Stimulated activated CD4-positive, alpha-beta T cell treated with anti-CD3 and anti-CD28 coated beads, Interleukin-15, amount 100 ng/mL, for 1 hour (primary cell): ENCODE results near the gene KNDC1.
"Not testable (repeated sequence)": the region's sequence is repeated elsewhere in the genome, so short reads cannot be mapped to it uniquely, and the experiment has no call there.

ENCODE experiments used
- DNase-seq, 2 donors: peaks; one replicate each; pipeline ENCODE4 v3.0.0-alpha.2; 2020; ENCODE audit warnings: low read depth in 1 of 2, low spot score in 1 of 2

KNDC1 gene

DNA sequence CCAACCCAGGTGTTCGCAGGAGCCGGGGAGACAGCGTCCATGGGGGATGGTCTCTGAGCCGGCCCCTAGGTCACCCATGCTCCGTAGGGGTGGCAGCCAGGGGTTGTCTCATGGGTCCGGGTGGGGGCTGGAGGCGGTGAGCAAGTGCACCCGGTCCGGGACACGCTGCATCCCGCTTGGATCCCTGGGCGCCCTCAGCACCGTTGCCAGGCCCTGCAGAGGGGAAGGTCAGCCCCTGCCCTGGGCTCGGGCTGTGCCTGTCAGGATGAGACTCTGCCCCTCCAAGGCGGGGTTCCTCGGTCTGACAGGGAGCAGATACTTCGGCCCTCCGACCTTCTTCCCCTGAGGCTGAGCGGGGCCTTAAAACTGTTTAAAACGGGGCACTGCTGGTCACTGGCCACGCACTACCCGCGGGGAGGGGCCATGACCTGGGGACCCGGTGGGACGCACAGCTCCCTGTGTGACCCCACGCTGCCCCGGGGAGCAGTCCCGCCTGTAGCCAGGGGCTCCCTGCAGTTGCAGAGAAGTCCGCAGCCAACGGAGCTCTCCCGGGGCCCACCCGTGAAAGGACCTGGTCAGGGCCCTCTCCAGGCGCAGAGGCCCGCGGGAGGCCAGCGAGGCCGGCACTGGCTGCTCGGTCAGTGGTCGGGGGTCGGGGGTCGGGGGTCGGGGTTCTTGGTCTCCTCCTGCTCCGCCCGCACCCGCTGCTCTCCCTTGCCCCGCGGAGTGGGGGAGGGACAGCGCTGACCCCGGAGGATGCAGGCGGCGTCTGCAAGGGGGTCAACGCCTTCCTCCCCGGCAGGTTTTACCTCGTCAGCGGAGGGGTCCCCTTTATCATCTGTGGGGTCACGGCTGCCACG is 33.4 kb upstream of the KNDC1 start:
- no peak for DNase-seq

DNA sequence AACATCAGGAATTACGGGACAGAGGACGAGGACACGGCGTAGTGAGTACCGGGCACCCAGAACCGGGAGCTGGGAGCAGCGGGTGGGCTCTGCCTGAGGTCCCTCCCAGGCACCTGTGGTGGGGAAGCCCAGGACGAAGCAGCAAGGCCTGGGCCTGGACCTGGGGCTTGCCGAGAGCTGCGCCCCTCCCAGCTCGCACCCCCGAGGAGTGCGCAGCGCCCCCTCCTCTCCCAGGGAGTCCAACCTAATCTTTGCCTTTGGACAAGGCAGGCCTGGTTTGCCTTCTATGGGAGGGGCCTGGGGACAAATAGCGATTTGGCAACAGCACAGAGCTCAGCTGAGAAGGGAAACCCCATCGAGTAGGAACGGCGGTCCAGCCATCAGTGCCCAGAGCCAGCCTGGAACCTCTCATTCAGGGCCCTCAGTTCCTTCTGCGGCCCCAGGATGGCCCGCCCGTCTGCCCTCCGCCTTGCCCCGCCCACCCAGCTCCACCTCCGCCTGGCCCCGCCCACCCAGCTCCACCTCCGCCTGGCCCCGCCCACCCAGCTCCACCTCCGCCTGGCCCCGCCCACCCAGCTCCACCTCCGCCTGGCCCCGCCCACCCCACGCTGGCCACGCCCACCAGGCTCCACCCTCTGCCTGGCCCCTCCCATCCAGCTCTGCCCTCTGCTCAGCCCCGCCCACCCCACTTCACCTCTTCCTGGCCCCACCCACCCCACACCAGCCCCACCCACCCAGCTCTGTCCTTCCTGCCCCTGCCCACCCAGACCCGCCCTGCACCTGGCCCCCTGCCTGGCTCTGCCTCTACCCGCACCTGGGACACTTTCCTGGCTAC is 32.5 kb upstream of the KNDC1 start:
- no peak for DNase-seq

DNA sequence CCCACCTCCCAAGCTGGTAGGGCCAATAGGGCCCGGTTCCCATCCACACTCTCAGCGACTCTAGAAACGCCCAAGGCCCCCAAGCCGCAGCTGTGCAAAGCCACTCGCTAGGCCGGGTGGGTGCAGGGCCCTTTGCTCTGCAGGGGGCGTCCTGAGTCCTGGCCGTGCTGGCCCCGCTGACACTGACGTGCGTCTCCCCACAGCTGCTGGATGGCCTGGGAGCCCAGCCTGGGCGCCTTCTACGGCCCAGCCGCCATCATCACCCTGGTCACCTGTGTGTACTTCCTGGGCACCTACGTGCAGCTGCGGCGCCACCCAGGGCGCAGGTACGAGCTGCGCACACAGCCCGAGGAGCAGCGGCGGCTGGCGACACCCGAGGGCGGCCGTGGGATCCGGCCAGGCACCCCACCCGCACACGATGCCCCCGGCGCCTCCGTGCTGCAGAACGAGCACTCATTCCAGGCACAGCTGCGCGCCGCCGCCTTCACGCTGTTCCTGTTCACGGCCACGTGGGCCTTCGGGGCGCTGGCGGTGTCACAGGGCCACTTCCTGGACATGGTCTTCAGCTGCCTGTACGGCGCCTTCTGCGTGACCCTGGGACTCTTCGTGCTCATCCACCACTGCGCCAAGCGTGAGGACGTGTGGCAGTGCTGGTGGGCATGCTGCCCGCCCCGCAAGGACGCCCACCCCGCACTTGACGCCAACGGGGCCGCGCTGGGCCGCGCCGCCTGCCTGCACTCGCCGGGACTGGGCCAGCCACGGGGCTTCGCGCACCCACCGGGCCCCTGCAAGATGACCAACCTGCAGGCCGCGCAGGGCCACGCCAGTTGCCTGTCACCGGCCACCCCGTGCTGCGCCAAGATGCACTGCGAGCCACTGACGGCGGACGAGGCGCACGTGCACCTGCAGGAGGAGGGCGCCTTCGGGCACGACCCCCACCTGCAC is 31.6 kb upstream of the KNDC1 start:
- DNase-seq = no peak

DNA sequence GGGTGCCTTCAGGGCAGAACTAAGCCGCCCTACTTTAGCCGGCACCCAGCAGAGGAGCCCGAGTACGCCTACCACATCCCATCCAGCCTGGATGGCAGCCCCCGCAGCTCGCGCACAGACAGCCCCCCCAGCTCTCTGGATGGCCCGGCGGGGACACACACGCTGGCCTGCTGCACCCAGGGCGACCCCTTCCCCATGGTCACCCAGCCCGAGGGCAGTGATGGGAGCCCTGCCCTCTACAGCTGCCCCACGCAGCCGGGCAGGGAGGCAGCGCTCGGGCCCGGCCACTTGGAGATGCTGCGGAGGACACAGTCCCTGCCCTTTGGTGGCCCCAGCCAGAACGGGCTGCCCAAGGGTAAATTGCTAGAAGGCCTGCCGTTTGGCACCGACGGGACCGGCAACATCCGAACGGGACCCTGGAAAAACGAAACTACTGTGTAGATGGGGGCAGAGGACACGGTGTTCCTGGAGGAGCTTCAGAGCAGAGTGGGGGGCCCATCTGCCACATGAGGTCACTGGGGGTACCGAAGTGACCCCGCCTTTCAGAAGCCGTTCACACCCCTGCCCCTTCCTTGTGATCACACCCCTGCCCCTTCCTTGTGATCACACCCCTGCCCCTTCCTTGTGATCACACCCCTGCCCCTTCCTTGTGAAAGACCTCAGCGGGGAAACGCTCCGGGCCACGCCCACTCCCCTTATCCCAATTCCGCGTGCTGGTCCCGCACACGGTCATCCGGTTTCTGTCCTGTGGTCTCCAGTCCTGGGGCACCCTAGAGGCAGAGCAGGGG is 30.8 kb upstream of the KNDC1 start:
- no peak for DNase-seq

DNA sequence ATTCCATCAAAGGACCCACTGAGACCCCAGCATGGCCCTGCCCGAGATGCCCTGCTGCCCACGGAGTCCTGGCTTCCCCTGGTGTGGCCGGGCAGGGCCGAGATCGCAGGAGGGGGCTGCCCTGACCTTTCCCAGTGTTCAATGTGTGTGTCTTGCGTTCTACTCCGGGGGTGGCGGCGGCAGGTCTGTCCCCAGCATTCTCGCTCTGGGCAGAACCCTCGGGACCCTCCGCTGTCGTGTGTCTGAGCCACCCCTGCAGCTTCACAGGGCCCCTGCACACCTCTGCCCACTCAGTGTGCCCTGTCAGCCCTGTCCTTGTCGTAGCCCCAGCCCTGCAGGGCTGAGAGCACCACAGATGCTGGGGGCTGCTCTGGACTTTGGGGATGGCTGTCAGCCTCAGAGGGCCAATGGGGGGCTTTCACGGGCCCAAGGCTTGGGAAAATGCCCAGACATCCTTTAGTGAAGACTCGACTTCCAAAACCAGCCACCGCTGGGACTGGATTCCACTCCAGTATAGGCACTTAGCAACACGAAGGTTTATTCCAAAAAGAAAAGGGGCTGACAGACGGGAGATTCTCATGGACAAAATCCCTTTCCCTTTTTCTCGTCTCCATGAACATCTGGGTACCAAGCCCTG is 30.0 kb upstream of the KNDC1 start:
- no peak for DNase-seq

DNA sequence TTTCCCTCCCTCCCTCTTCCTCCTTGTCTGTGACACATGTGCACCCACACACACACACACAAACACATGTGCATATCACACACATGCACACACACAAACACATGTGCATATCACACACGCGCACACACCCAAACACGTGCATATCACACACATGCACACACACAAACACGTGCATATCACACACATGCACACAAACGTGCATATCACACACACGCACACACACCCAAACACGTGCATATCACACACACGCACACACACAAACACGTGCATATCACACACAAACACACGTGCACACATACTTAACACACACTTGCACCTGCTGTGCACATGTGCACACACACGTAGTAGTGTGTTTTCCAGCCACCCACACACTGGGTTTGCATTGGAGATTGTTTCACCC is 29.4 kb upstream of the KNDC1 start:
- no peak for DNase-seq

DNA sequence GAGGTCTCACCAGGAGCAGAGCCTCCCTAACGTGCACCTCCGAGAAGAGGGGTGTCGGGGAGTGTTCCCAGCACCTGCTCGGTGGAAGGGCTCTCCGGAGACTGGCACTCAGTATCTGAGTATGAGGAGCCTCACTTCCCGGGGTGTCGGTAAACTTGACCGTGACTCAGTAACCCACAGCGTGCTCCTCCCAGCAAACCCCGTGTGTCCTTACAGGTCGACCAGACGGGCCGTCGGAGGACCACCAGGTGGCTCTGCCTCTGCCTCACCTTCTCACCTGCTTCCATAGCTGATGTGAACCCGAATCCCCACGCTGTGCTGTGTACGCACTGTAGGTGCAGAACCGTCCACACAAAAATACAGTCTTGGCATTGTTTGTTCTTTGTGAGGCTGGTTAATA is 29.0 kb upstream of the KNDC1 start:
- DNase-seq = no peak

DNA sequence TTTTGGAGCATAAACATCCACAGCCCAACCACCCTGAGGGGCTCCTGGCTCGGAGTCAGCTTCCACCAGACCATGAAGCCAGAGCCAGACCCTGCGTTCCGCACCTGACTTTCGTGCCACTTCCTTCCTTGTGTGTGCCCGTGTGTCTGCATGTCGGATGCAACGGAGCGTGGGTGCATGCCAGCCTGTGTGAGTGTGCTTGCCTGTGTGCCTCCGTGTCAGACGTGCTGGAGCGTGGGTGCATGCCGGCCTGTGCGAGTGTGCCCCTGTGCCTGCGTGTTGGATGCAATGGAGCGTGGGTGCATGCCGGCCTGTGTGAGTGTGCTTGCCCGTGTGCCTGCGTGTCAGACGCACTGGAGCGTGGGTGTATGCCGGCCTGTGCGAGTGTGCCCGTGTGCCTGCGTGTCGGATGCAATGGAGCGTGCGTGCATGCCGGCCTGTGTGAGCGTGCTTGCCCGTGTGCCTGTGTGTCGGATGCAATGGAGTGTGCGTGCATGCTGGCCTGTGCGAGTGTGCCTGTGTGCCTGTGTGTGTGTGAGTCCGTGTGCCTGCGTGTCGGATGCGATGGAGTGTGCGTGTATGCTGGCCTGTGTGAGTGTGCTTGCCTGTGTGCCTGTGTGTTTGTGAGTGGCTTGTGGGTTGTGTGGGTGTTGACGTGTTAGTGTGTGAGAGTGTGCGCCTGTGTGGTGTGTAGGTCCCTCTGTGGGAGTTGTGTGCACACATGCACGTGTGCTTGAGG is 28.1 kb upstream of the KNDC1 start:
- no peak for DNase-seq

DNA sequence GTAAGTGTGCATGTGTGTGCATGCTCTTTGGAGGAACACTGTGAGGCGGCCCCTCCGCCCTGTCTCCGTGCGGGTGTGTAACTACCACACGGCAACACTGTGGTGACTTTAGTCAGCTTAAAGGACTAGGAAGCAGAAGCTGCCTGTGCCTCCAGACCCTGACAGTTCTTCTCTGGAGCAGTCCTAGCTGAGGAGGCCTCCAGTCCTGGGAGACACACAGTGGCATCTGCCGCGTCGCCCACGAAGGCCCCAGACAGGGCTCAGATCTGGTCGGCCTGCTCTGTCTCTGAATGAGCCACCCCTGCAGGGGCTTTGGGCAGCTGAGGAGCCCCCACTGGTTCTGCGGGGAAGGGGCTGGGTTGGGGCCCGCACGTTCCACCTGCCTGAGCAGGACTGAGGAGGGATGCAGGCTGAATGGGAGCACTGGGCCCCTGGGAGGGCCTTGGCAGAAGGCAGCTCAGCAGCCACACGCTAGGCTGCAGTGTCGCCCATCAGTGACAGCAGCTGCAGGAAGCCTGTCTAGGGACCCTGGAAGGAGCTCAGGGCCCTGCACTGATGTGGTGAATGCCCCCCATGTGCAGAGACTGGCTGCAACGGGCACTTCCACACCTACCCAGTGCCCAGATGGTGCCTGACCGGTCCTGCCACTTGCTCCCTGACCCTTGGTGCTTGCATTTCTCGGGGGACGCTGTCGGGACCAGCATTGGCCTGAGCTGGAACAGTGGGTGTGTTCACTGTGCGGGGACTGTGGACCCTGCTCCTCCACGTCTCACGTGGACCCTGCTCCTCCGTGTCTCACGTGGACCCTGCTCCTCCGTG is 27.3 kb upstream of the KNDC1 start:
- DNase-seq = no peak

DNA sequence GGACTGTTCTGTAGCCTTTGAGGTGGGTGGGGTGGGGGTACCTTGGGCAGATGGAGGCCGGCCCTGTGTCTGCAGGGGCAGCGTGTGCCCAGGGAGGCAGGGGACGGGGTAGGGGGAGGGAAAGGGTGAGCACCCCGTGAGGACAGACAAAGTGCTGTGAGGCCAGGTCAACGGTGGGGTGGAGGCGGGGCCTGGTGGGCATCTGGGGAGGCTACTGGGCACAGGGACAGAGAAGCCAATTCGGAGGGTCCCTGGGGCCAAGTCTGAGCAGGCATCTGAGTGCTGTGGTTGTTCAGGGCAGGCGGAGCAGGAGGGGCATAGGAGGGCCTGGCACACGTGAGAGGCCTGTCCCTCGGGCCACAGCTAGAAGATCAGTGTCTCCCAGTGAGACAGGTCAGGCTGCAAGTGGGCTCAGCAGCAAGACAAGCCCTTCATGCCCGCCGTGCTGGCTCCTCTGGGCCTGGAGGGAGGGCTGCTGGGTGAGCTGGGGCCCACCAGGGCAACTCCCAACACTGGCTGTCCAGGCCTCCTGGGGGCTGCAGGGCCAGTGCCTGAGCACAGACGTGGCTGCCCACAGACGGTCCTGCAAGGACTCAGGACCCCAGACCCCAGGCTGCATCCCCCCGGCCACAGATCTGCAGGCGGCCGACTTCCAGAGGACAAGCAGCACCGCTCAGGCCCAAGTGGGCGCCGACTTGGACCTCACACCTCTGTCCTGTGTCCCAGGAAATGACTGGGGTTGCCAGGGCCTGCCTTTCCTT is 26.4 kb upstream of the KNDC1 start:
- DNase-seq = no peak

DNA sequence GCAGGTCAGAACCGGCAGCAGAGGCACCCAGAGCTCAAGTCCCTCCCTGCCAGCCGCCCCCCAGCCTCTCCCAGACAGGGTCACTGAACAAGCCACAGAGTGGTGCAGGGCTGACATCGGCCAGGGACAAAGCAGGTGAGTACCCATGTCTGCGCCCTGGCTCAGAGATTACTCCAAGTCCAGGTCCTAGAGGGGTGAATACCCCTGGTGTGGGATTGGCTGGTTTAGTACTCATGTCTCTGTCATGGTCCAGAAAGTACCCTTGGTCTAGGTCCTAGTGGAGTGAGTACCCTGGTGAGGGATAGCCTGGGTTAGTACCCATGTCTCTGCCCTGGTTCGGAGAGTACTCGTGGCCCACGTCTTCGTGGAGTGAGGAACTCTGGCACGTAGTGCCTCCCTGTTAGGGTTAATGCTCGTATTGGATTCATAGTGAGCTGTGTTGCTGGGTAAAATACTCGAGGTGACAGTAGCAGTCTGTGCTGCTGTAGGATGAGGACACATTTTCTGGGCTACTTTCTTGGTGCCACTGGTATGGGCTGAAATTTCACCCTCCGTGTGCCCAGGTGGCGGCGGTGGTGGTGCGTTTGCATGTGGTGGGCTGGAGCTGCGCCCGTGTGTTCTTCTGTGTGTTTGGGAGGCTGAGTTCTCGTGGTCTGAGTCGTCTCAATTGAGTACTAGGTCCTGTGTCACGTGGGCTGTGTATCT is 25.5 kb upstream of the KNDC1 start:
- no peak for DNase-seq

DNA sequence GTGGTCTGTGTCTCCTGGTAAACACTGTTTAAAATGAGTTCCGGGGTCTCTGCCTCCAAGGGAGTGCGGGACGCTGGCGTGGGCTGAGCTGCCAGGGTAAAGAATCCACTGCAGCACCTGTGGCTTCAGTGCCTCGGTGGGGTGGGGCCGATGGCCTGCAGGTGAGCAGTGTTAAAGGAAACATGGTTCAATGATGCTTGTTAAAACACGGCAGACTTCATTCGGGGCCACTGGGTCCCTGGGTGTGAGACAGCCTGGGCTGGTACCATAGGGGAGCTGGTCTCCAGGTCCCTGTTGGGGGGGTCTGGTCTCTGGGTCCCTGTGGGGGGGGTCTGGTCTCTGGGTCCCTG is 24.9 kb upstream of the KNDC1 start:
- DNase-seq = no peak

DNA sequence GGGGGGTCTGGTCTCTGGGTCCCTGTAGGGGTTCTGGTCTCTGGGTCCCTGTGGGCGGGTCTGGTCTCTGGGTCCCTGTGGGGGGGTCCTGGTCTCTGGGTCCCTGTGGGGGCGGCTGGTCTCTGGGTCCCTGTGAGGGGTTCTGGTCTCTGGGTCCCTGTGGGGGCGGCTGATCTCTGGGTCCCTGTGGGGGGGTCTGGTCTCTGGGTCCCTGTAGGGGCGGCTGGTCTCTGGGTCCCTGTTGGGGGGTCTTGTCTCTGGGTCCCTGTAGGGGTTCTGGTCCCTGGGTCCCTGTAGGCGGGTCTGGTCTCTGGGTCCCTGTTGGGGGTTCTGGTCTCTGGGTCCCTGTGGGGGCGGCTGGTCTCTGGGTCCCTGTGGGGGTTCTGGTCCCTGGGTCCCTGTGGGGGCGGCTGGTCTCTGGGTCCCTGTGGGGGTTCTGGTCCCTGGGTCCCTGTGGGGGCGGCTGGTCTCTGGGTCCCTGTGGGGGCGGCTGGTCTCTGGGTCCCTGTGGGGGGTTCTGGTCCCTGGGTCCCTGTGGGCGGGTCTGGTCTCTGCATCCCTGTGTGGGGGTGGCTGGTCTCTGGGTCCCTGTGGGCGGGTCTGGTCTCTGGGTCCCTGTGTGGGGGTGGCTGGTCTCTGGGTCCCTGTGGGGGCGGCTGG is 22.4 kb upstream of the KNDC1 start:
- not testable (repeated sequence) for DNase-seq

DNA sequence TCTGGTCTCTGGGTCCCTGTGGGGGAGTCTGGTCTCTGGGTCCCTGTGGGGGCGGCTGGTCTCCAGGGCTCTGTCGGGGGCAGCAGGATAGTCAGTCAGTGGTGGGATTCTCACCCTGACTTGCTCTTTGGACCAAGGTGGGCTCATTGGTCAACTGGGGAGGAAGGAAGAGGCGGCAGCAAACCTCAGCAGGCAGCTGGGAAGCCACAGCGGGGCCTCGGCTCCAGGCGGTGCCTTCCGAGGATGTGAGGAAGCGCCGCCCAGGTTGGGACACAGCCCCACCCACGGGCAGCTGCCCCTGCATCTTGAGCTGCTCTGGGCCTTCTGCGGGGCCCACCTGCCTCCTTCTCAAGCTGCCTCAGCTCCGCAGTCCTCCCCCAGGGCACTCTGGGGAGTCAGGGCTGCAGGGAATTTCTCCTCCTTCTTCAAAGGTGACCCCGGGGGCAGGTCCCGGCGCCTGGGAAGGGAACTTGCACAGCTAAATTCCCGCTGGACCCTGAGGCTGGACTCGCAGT is 20.4 kb upstream of the KNDC1 start:
- no peak for DNase-seq

DNA sequence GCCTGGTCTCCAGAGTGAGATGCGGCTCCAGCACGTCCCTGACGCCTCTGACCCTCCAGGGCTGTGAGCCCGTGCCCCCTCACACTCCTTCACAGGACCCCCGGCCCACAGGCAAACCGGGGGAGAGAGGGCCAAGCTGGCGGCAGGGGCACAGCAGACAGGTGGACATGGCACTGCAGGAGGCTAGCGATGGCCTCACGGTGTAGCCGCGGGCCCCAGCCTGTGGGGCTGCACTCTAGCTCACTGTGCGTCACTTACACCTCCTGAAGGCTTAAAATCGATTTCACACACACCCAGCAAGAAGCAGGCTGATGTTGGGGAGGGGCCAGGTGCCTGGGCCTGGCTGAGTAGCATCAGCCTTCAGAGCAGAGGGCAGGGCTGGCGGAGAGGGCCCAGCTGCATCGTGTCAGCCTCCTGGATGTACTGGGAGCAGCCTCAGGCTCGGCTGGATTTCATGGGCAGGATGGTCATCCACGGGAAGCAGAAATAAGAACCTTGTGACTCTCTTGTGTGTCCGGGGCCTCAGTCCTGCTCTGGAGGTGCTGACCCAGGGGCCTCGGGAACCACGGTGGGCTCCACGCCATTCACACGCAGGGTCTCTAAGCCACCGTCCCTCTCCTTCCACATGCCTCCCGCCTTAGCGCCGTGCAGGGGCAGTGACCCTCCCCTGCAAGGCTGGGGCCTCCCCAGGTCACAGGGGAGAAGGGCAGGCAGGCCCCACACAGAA is 19.4 kb upstream of the KNDC1 start:
- DNase-seq = no peak
